Erythroblast (primary cell): ENCODE data around the gene RSPRY1.

Source experiments
- GATA1 ChIP-seq: IDR thresholded peaks from 2 replicates; pipeline ENCODE4 v1.6.1; 2011; ENCODE audit warnings: low read depth, mild to moderate bottlenecking, control low read depth, low read length, moderate library complexity
- POLR2A ChIP-seq: IDR thresholded peaks from 2 replicates; pipeline ENCODE4 v1.6.1; 2011; ENCODE audit warnings: mild to moderate bottlenecking, low read length

GRCh38 chr16:57150682-57151330 lies 35.3 kb upstream of the RSPRY1 start:
- TF ChIP-seq GATA1 (no peak), POLR2A (no peak)
